Peyer's patch (tissue), 4 donors: ENCODE results near the gene SGTB.

Source experiments
- POLR2A ChIP-seq, 2 donors: fragments of 450-650 bp; IDR thresholded peaks; one replicate each; pipeline ENCODE4 v1.5.1; 2017; ENCODE audit warnings: antibody characterized with exemption in 2 of 2, mild to moderate bottlenecking in 2 of 2, moderate library complexity in 2 of 2
- TF ChIP-seq, protein P1 (sequence below), 6 experiments: fragments of 450-650 bp in 4 of 6; fragments of 200-600 bp in 2 of 6; sonication (generic) in 1 of 6; IDR thresholded peaks; one replicate each; pipeline ENCODE4 v1.5.1; 2017 to 2019; ENCODE audit warnings: antibody characterized with exemption in 6 of 6, mild to moderate bottlenecking in 3 of 6, moderate library complexity in 1 of 6

DNA sequence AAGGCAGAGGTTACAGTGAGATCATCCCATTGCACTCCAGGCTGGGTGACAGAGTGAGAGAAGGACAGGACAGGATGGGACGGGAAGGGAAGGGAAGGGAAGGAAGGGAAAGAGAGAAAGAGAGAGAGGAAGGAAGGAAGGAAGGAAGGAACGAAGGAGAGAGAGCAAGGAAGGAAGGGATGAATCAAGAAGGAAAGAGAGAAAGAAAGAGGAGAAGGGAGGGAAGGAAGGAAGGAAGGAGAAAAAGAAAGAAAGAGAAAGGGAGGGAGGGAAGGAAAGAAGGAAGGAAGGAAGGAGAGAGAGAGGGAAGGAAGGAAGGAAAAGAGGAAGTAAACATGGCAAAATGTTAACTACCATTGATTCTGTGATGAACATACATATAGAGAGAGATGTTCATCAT is 28.8 kb downstream of the SGTB start:
- TF ChIP-seq, protein P1, sequence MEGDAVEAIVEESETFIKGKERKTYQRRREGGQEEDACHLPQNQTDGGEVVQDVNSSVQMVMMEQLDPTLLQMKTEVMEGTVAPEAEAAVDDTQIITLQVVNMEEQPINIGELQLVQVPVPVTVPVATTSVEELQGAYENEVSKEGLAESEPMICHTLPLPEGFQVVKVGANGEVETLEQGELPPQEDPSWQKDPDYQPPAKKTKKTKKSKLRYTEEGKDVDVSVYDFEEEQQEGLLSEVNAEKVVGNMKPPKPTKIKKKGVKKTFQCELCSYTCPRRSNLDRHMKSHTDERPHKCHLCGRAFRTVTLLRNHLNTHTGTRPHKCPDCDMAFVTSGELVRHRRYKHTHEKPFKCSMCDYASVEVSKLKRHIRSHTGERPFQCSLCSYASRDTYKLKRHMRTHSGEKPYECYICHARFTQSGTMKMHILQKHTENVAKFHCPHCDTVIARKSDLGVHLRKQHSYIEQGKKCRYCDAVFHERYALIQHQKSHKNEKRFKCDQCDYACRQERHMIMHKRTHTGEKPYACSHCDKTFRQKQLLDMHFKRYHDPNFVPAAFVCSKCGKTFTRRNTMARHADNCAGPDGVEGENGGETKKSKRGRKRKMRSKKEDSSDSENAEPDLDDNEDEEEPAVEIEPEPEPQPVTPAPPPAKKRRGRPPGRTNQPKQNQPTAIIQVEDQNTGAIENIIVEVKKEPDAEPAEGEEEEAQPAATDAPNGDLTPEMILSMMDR (IDR thresholded peaks at IDR 0.05) = no peak
- no peak for TF ChIP-seq POLR2A (IDR thresholded peaks at IDR 0.05)
